Brain pericyte (primary cell): ENCODE results near the gene MED13L.

Experiments used
- DNase-seq: peaks from one replicate; pipeline ENCODE4 v3.0.0-alpha.2; 2012; ENCODE audit warnings: low read depth, low spot score

MED13L gene

DNA sequence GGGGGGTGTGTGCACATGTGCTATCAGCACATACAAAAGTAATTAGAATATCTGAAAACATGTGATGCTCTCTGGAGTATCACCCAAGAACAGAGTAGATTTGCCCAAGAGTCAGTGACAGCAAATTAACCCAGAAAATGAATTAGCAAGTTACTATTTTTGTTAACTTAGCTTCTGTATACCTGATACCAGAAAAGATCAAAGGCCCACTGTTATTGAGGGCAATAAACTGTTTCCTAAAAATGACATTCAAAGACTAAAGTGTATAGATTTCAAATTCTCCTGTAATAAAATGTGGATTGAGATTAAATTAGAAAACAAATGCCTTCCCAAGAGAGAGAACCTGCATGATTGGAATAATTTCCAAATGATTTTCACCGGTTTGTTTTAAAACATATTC is 184.7 kb downstream of the MED13L start:
- no peak for DNase-seq

- no peak for DNase-seq
Measured at GRCh38 chr12:116092162-116092561, 185.3 kb downstream of the MED13L start.

- no peak for DNase-seq
Measured at GRCh38 chr12:116091579-116091978, 185.9 kb downstream of the MED13L start.

GRCh38 chr12:116090516-116090915 is 187.0 kb downstream of the MED13L start:
- no peak for DNase-seq

- no peak for DNase-seq
Measured at GRCh38 chr12:116089080-116089479, 188.4 kb downstream of the MED13L start.

- DNase-seq, result no peak
Measured at GRCh38 chr12:116087962-116088361, 189.5 kb downstream of the MED13L start.

GRCh38 chr12:116087399-116087798 is 190.1 kb downstream of the MED13L start:
- no peak for DNase-seq

DNA sequence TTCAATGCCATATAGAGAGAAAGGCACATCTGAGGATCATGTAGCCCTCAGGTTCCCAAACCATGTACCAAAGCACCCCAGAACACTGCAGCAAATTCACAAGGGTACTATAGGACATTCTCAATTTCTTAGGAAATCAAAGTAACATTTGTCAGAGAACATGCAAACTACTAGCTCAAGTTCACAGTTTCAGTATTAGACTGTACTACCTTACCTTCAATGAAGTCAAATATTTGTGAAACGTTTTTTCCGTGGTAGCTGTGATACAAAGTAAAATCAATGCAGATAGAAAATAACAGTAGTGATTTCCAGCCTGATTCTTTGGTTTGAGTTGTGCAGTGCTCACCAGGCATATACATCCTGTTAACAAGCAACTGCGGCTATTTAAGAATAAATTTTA is 197.1 kb downstream of the MED13L start:
- no peak for DNase-seq

DNA sequence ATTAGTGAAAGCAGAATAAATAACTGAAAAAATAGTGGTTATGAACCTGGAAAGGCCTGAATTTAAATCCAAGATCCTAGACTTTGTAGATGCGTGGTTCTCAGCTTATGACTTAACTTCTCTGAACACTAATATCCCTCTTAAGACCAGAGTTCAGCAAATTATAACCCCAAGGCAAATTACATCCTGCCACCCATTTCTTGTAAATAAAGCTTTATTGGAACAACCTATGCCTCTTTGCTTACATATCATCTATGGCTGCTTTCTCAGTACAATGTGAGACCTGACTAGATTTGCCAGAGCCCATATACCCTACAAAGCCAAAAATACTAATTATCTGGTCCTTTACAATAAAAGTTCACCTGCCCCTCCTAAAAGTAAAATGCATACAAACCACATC is 199.1 kb downstream of the MED13L start:
- no peak for DNase-seq

- DNase-seq, result no peak
Measured at GRCh38 chr12:116077431-116077830, 200.1 kb downstream of the MED13L start.

DNA sequence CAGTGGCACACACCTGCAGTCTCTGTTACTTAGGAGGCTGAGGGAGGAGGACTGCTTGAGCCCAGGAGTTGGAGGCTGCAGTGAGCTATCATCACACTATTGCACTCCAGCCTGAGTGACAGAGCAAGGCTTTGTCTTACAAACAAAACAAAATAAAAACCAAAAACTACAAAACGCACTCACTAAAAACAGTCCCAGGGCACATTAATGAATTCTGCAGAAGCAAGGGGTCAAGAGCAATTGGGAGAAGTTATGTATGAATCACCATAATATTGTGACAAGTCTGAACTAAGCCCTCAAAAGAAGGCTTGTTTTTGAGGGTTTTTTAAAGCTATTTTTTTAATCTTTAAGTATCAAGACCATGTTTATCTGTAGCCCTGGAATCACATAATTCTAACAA is 201.1 kb downstream of the MED13L start:
- peak; percentile 21 for DNase-seq

DNA sequence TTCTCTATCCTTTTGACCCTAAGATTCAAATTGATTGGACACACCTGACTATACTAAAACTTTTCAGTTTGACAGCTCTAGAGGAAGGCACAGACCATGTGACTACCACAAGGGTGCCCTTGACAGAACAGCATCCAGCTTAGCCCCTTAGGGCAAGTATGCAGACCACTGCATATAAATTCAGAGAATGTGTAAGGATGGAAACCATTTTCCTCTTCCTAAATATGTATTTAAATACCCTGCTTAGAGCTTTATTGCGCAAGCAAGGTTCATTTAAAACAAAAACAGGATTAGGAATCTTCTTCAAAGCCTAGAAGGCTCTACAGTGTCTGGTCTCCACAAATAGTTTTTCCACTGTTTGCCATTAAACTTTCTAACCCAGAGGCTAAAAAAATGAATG is 202.8 kb downstream of the MED13L start:
- DNase-seq, result no peak

DNA sequence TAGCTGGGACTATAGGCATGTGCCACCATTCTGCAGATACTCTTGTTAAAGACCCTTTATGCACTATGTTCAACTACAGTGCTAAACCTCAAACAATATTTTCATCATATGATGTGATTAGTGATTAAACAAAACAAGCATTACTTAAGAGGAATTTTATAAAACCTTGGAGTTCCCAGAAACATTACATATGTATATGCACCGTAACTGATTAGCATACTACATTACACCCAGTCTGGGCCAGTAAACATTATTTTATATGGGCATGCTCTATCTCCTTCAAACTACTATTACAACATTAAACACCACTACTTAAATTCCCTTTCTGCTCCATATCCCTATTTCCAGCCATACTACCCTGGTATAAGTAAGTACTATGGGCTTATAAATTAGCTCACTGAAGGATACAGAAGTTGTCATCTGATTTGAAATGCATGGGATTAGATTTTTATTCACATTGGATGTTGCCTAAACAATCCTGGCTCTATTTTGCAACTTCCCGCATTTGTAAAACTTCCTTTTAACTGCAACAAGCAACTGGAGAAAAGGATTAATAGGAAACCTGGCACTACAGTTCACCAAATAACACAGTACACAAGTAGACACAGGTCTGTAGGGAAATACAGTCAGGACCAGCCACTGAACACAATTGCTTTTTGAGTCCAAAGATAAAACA is 205.8 kb downstream of the MED13L start:
- no peak for DNase-seq

DNA sequence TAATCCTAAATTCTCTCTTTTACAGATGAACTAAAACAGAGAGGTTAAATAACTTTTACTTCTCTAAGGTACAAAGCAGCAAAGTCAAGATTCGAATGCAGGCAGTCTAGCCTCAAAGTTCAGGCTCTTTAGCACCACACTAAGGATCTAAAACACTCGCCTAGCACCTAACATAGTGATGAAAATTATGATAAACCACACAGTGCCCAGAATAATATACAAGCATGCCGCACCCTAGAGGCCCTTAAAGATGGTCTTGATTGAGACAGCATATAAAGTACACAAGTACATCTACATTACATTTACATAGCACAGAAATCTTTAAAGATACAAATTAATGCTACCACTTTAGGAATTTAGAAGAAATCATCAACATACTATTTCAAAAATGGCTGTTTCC is 207.0 kb downstream of the MED13L start:
- DNase-seq, result no peak

GRCh38 chr12:116069943-116070342 is 207.6 kb downstream of the MED13L start:
- DNase-seq, result no peak

DNA sequence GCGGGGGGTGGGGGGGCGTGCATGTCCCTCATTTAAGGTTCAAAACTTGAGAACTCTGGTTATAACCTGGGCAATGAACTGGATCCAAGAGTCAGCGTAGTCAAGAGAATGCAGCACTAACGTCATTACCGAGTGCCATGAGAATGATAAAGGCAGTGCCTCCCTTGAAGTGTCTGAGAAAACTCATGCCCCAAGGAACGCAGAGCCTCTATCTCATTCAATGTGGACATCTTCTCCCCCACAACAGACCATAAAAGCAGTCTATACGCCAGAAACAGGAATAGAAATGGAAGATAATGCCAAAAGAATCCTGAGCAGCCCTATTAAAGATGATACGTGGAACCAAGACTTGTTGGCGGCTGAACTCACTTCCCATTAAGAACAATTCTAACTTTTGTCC is 208.6 kb downstream of the MED13L start:
- DNase-seq, result no peak

DNA sequence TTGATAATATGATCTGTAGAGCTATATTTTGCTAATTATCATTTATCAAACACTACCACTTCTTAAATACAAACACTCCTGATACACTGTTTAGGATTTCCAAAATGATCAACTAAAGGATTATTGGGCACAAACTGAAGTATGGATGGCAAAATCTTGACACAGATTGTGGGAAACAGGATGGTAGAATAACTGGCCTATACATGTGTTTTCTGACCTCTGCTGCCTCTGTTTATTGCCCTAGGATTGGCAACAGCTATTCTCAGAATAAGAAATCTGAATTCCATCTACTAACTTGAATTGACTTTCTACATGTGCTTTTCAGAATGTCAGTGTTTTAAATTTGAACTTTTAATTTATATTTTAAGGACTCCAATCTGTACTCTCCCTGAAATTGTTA is 209.1 kb downstream of the MED13L start:
- DNase-seq, result no peak

DNA sequence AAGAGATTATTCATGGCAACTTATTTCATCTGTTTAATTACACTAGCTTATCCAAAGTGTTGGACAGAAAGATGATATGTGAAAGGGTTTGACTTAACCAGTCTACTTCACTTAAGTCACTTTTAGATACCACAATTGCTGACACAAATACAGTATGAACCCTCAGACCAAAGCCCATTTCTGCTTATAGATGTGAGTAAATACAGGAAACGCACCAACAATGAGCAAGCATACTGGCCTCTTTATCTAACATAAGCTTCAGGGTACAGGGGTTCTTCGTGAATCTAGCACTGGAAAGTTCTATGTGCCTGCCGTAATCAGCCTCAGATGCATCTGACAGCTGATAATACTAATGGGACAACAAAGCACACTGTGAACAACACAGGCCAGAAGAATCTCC is 209.6 kb downstream of the MED13L start:
- no peak for DNase-seq

GRCh38 chr12:116066381-116067230 is 210.9 kb downstream of the MED13L start:
- no peak for DNase-seq

GRCh38 chr12:116065606-116066005 is 211.9 kb downstream of the MED13L start:
- DNase-seq, result no peak

- DNase-seq, result no peak
Measured at GRCh38 chr12:116064493-116064892, 213.0 kb downstream of the MED13L start.

DNA sequence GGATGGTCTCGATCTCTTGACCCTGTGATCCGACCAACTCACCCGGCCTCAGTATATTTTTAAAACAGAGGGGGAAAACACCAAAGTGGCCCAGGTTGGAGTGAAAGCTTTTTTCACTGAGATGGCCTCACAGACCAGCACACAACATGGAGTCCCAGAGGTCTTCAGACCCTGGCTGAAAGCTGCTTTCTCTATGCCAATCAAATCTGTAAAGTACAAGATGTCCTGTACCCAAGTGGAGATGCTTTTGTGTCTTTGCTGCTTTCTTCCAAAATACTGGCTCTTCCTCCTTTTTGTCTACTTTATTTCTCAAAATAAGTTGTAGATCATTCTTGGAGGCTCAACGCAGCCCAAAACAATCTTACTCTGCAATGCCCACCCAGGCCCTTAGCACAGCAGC is 214.8 kb downstream of the MED13L start:
- DNase-seq, result no peak

GRCh38 chr12:116060764-116061163 is 216.7 kb downstream of the MED13L start:
- no peak for DNase-seq
